Skeletal muscle tissue (tissue), 4 donors: ENCODE data around the gene ILKAP. TPM values are rescaled to one million over a fixed set of nuclear protein-coding genes. Genes with fewer than 3 reads are reported as not detected.

ENCODE experiments used
- H3K27ac ChIP-seq: one replicate; pipeline ENCODE4 v1.7.0; 2013; ENCODE audit warnings: mild to moderate bottlenecking, low read depth, low read length, inconsistent platforms
- H3K27me3 ChIP-seq, 3 donors: one replicate each; pipeline ENCODE4 v1.7.0; 2013; ENCODE audit warnings: low read length in 3 of 3; ENCODE audit not compliant: control insufficient read depth in 3 of 3, insufficient read depth in 3 of 3
- H3K36me3 ChIP-seq, 3 donors: one replicate each; pipeline ENCODE4 v1.7.0; 2013; ENCODE audit warnings: low read length in 3 of 3; ENCODE audit not compliant: control insufficient read depth in 3 of 3, insufficient read depth in 3 of 3
- H3K4me1 ChIP-seq, 3 donors: one replicate each; pipeline ENCODE4 v1.7.0; 2013; ENCODE audit warnings: low read length in 3 of 3, mild to moderate bottlenecking in 3 of 3; ENCODE audit not compliant: control insufficient read depth in 3 of 3, insufficient read depth in 3 of 3
- H3K4me3 ChIP-seq, 3 donors: one replicate each; pipeline ENCODE4 v1.7.0; 2013; ENCODE audit warnings: low read length in 3 of 3
- H3K9ac ChIP-seq, 3 donors: one replicate each; pipeline ENCODE4 v1.7.0; 2013; ENCODE audit warnings: low read length in 3 of 3, mild to moderate bottlenecking in 3 of 3, moderate library complexity in 2 of 3, low read depth in 1 of 3
- H3K9me3 ChIP-seq, 3 donors: one replicate each; pipeline ENCODE4 v1.7.0; 2013; ENCODE audit warnings: low read length in 3 of 3; ENCODE audit not compliant: control insufficient read depth in 3 of 3
- total RNA-seq: library from RNA; depleted of rRNA; stranded (reverse); fragments of >200 nt; gene quantifications from one replicate; pipeline ENCODE4 v1.2.3, GENCODE V29; 2014
- donor health status: Osteomylitis.

The ILKAP gene
- total RNA-seq, 1 donor from 2014 or later: 33.4 TPM

DNA sequence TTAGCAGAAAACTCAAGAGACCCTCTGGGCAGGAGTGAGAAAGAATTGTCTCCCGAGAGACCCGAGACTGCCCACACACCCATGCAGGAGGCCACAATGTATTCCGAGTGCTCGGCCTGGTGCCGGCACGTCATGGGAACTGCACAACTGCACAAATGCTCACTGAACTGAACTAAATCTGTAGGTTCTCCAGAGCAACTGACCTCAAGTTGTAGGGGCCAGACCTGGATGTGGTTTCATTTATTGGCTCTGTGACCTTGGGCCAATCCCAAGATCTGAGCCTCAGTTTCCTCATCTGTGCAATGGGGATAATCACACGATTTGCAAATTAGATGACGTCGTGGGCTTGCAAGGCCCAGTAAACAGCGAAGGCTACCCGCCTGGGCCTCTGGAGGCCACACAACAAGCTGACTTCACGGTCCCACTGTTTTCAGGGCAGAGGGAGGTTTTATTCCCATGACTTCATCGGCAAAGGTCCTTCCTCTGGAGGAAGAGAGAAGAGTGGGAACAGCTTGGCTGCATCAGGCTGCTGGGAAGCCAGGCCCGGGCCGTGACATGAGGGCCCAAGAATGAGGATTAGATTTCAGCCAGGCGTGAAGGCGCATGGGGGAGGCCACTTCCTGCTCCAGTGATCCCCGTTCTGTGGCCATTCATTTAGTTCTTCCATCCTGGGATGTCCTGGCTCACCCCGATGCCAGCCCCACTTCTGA, 48.3 kb downstream of the ILKAP start:
- H3K9ac ChIP-seq: peak overlapping the region in 1 of 3 donors; percentile 33
- H3K9me3 ChIP-seq: no peaks in the 10 kb centered on the region
- H3K36me3 ChIP-seq: peaks cover 2 to 7% (median 3%) of the 10 kb centered on the region in 3 donors
- H3K27ac ChIP-seq: peak overlapping the region; percentile 16
- H3K27me3 ChIP-seq: peaks cover 6 to 13% (median 11%) of the 10 kb centered on the region in 3 donors
- H3K4me3 ChIP-seq: no peak overlapping the region
- H3K4me1 ChIP-seq: peaks cover 20 to 60% (median 45%) of the 10 kb centered on the region in 3 donors

DNA sequence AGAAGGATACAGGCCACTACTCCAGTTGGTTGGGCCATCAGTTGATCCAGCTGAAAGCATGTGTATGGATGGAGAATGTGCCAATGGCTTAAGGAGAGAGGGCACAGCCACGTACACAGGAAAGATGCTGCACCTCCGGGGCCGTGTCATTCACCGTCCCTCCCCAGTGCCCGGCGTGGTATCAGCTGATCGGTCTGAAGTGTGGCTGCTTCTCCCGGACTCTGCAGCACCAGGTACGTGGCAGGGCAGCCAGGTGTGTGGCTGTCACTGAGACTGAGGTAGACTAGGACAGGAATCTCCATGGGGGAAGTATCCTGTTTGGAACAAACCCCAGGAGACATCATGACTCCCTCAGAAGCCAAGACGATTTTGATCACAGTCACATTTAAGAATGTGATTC, 48.9 kb downstream of the ILKAP start:
- H3K9ac ChIP-seq: no peak overlapping the region
- H3K36me3 ChIP-seq: peaks cover 2 to 7% (median 3%) of the 10 kb centered on the region in 3 donors
- peaks cover 3 to 6% (median 5%) of the 10 kb centered on the region in 3 donors for H3K27me3 ChIP-seq
- no peak overlapping the region for H3K4me3 ChIP-seq
- H3K27ac ChIP-seq: no peak overlapping the region
- H3K4me1 ChIP-seq: peaks cover 26 to 59% (median 47%) of the 10 kb centered on the region in 3 donors
- no peaks in the 10 kb centered on the region for H3K9me3 ChIP-seq

DNA sequence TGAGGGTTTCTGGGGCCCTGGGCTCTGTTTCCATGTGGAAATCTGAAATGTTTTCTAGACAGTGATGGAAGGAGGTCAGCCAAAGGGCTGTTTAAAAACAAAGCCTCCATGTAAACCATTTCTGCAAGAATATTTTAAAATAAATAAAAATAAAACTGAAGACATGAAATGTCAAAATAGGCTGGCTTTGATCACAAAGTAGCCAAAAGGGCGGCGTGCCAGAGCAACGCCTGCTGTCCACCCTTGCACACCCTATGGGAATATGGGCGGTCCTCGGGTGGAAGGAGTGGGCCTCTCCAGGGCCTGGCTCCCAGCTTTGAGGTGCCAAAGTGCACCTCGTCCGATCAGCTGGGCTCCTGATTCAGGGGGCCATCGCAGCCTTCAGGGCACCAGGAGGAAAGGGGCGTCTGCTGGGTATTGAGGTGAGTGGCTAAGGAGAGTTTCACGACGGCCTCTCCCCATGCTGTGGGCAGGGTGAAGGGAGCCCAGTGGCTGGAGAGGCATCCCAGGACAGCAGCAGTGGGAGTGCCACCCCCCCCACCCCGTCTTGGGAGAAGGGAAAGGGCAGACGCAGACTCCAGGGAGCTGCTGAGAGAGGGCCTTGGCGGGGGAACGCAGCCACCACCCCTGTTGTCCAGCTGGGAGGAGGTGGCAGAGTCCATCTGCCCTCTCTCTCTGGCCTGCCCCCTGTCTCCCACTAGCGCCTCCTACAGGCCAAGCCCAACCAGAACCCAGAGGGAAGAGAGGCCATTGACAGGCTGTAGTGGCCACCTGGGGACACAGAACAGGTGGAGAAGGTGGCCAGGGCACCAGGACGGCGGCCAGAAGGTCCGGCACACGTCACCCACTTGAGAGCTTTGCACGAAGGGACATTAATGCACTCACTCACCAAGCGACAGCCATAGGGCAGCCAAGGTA, 50.5 kb downstream of the ILKAP start:
- H3K27me3 ChIP-seq: peaks cover 0 to under 1% (median 0%) of the 10 kb centered on the region in 3 donors
- H3K4me3 ChIP-seq: no peak overlapping the region
- H3K4me1 ChIP-seq: peaks cover 35 to 66% (median 49%) of the 10 kb centered on the region in 3 donors
- no peaks in the 10 kb centered on the region for H3K9me3 ChIP-seq
- no peak overlapping the region for H3K27ac ChIP-seq
- H3K9ac ChIP-seq: peak overlapping the region in 1 of 3 donors; percentile 16
- peaks cover 3 to 8% (median 4%) of the 10 kb centered on the region in 3 donors for H3K36me3 ChIP-seq

DNA sequence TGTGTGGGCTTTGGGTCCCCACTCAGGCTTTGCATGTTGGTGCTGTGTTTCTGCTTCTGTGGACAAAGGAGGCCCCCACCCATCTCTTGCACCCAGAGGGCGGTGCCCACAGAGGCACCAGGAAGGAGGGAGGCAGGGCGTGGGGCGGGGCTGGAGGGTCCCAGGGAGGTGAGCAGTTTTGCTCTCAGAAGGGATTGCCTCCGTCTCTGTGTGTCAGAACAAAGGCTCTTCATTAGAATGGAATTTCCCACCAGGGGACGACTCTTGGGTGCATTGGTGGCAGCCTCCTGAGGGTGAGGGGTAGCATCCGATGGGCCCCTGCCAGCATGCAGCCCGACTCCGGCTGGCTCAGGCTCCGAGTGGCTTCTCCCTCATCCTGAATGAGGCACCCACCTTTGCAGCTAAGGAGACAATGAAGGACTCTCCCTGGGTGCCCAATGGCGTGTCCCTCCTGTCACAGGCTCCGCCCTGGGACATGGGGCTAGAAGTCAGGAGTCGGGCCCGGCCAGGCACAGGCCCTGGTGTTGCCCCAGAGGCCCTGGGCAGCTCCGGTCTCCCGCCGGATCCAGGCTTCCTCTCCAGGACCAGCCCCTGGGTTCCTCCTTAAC, 51.8 kb downstream of the ILKAP start:
- no peak overlapping the region for H3K4me3 ChIP-seq
- no peak overlapping the region for H3K27ac ChIP-seq

DNA sequence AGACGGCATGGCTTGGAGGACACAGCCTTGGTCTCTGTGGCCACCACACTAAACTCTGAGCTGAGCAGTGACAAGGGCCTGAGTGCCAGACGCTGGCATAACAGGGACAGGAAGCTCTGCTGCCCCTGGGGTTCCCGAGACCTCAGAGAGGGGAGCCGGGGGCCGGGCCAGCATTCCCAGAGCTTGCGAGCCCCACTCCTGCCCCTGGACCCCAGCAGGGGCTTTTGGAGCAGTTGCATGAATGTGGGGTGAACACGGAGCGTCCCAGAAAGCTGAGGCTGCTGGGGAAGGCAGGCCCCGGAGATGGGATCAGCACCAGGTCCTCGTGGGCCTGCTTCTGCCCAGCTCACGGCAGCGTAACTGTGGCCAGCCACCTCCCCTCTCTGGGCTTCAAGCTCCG, 52.3 kb downstream of the ILKAP start:
- H3K36me3 ChIP-seq: peaks cover 3 to 8% (median 4%) of the 10 kb centered on the region in 3 donors
- H3K9me3 ChIP-seq: no peaks in the 10 kb centered on the region
- H3K27ac ChIP-seq: no peak overlapping the region
- H3K27me3 ChIP-seq: no peaks in the 10 kb centered on the region
- no peak overlapping the region for H3K9ac ChIP-seq
- peaks cover 35 to 74% (median 49%) of the 10 kb centered on the region in 3 donors for H3K4me1 ChIP-seq
- H3K4me3 ChIP-seq: no peak overlapping the region

More for the DNA sequence above, 51.8 kb downstream of the ILKAP start:
- peaks cover 35 to 73% (median 49%) of the 10 kb centered on the region in 3 donors for H3K4me1 ChIP-seq
- no peaks in the 10 kb centered on the region for H3K9me3 ChIP-seq
- no peaks in the 10 kb centered on the region for H3K27me3 ChIP-seq
- H3K9ac ChIP-seq: no peak overlapping the region
- H3K36me3 ChIP-seq: peaks cover 3 to 8% (median 4%) of the 10 kb centered on the region in 3 donors

DNA sequence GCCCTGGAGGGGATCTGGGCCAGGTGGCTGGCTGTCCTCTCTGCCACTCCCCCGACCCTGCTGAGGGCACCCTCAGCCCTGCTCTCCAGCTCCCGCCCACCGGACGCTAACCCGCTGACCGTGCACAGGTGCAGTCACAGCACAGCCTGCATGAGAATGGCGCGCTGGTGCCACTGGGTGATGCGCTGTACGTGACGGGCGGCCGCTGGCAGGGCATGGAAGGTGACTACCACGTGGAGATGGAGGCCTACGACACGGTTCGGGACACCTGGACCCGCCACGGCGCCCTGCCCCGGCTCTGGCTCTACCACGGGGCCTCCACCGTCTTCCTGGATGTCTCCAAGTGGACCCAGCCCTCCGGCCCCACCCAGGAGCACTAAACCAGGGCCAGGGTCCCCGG, 52.8 kb downstream of the ILKAP start:
- H3K27ac ChIP-seq: peak overlapping the region; percentile 88
- H3K27me3 ChIP-seq: no peaks in the 10 kb centered on the region
- peaks cover 31 to 73% (median 49%) of the 10 kb centered on the region in 3 donors for H3K4me1 ChIP-seq
- H3K4me3 ChIP-seq: no peak overlapping the region
- H3K9me3 ChIP-seq: no peaks in the 10 kb centered on the region
- peaks cover 3 to 12% (median 4%) of the 10 kb centered on the region in 3 donors for H3K36me3 ChIP-seq
- H3K9ac ChIP-seq: peak overlapping the region in 2 of 3 donors; percentile 56 to 72

DNA sequence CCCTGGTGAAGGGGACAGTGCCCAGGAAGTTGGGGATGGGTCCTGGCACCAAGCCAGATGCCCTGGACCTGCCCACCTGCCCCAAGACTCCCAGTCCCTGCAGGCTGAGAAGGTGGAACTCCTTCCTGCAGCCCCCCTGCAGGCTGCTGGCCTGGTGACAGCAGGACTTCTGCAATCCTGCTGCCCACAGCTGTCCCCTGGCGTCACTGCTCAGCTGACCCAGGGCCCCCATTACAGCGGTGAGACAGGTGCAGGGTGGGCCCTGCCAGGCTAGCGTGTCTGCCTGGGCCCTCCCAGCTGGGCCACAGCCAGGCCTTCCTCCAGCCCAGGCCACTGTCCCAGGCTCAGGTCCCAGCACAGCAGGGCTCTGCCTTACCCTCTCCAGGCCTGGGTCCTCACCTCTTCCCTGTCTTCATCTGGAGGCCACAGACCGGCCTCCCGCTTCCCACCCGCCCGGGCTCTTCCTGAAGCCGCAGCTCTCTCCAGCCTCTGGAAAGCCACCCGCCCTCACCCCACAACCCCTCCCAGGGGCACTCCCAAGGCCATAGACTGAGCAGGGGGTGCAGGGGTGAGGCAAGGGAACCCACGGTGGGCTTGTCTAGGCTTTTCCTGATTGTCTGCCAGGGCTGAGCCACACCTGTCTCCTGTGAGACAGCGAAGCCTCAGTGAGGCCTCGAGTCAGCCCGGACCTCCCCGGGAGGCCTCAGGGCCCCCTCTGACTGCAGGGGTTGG, 53.5 kb downstream of the ILKAP start:
- peak overlapping the region; percentile 88 for H3K27ac ChIP-seq

DNA sequence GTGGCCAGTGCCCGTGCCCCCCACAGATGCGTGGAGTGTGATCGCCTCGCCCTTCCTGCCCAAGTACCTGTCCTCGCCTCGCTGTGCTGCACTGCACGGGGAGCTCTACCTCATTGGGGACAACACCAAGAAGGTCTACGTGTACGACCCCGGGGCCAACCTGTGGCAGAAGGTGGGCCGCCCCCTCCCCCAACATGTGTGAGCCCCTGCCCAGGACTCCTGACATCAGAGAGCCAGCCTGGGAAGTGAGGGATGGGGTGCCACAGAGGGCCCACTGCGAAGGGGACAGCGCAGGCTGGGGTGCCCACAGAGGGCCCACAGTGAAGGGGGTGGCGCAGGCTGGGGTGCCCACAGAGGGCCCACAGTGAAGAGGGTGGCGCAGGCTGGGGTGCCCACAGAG, 54.5 kb downstream of the ILKAP start:
- H3K4me3 ChIP-seq: no peak overlapping the region
- H3K36me3 ChIP-seq: peaks cover 3 to 12% (median 4%) of the 10 kb centered on the region in 3 donors
- H3K9ac ChIP-seq: peak overlapping the region in 2 of 3 donors; percentile 36 to 45
- H3K27ac ChIP-seq: peak overlapping the region; percentile 88
- H3K27me3 ChIP-seq: no peaks in the 10 kb centered on the region
- H3K9me3 ChIP-seq: no peaks in the 10 kb centered on the region
- H3K4me1 ChIP-seq: peaks cover 23 to 72% (median 35%) of the 10 kb centered on the region in 3 donors

More for the DNA sequence above, 53.5 kb downstream of the ILKAP start:
- H3K9ac ChIP-seq: peak overlapping the region; percentile 33 to 72 (median 56)
- H3K27me3 ChIP-seq: no peaks in the 10 kb centered on the region
- peaks cover 3 to 12% (median 4%) of the 10 kb centered on the region in 3 donors for H3K36me3 ChIP-seq
- no peaks in the 10 kb centered on the region for H3K9me3 ChIP-seq
- peak overlapping the region in 1 of 3 donors; percentile 22 for H3K4me3 ChIP-seq
- H3K4me1 ChIP-seq: peaks cover 24 to 73% (median 42%) of the 10 kb centered on the region in 3 donors
